KOPT-K1 (cell line): ENCODE measurements around the gene TMTC2.
"Not testable (repeated sequence)": the region's sequence is repeated elsewhere in the genome, so short reads cannot be mapped to it uniquely, and the experiment has no call there.

Experiments used
- H3K27ac ChIP-seq: fragments of 200-600 bp; sonication (generic); 2 replicates; pipeline ENCODE4 v1.5.1; 2016; ENCODE audit warnings: antibody characterized with exemption, mild to moderate bottlenecking, low read depth, low read length; ENCODE audit not compliant: poor library complexity, severe bottlenecking
- H3K36me3 ChIP-seq: fragments of 200-600 bp; sonication (generic); 2 replicates; pipeline ENCODE4 v1.5.1; 2017; ENCODE audit warnings: antibody characterized with exemption, mild to moderate bottlenecking, low read length, moderate library complexity; ENCODE audit not compliant: insufficient read depth
- H3K9me3 ChIP-seq: fragments of 200-600 bp; sonication (generic); 2 replicates; pipeline ENCODE4 v1.5.1; 2017; ENCODE audit warnings: antibody characterized with exemption, low read length, mild to moderate bottlenecking; ENCODE audit not compliant: insufficient read depth, poor library complexity, severe bottlenecking

TMTC2 gene

GRCh38 chr12:83092129-83092528 lies 405.4 kb downstream of the TMTC2 start:
- Histone ChIP-seq H3K36me3 (no peaks in the 10 kb centered on the region), H3K9me3 (no peaks in the 10 kb centered on the region), H3K27ac (no peak overlapping the region)

- Histone ChIP-seq H3K9me3 (no peaks in the 10 kb centered on the region), H3K36me3 (no peaks in the 10 kb centered on the region), H3K27ac (no peak overlapping the region)
Measured at GRCh38 chr12:83092606-83093005, 405.9 kb downstream of the TMTC2 start.

- H3K36me3 ChIP-seq = no peaks in the 10 kb centered on the region
- H3K27ac ChIP-seq = no peak overlapping the region
- no peaks in the 10 kb centered on the region for H3K9me3 ChIP-seq
Measured at GRCh38 chr12:83093426-83093825, 406.7 kb downstream of the TMTC2 start.

GRCh38 chr12:83097643-83098342 lies 411.1 kb downstream of the TMTC2 start:
- H3K27ac ChIP-seq = no peak overlapping the region
- no peaks in the 10 kb centered on the region for H3K36me3 ChIP-seq
- H3K9me3 ChIP-seq = no peaks in the 10 kb centered on the region

GRCh38 chr12:83099436-83099835 lies 412.7 kb downstream of the TMTC2 start:
- Histone ChIP-seq H3K36me3 (no peaks in the 10 kb centered on the region), H3K9me3 (no peaks in the 10 kb centered on the region), H3K27ac (no peak overlapping the region)

GRCh38 chr12:83102499-83102898 lies 415.8 kb downstream of the TMTC2 start:
- Histone ChIP-seq H3K36me3 (no peaks in the 10 kb centered on the region), H3K27ac (no peak overlapping the region), H3K9me3 (no peaks in the 10 kb centered on the region)

- Histone ChIP-seq H3K9me3 (no peaks in the 10 kb centered on the region), H3K27ac (no peak overlapping the region), H3K36me3 (no peaks in the 10 kb centered on the region)
Measured at GRCh38 chr12:83106873-83107272, 420.2 kb downstream of the TMTC2 start.

- H3K9me3 ChIP-seq = no peaks in the 10 kb centered on the region
- no peak overlapping the region for H3K27ac ChIP-seq
- no peaks in the 10 kb centered on the region for H3K36me3 ChIP-seq
Measured at GRCh38 chr12:83110424-83110823, 423.7 kb downstream of the TMTC2 start.

GRCh38 chr12:83113945-83114344 lies 427.2 kb downstream of the TMTC2 start:
- Histone ChIP-seq H3K27ac (no peak overlapping the region), H3K36me3 (no peaks in the 10 kb centered on the region), H3K9me3 (no peaks in the 10 kb centered on the region)

- H3K36me3 ChIP-seq = no peaks in the 10 kb centered on the region
Measured at GRCh38 chr12:83114966-83115365, 428.3 kb downstream of the TMTC2 start.

GRCh38 chr12:83117926-83118325 lies 431.2 kb downstream of the TMTC2 start:
- not testable (repeated sequence) for H3K27ac ChIP-seq, H3K9me3 ChIP-seq, H3K36me3 ChIP-seq

More at GRCh38 chr12:83114966-83115365, 428.3 kb downstream of the TMTC2 start:
- H3K9me3 ChIP-seq = no peaks in the 10 kb centered on the region
- no peak overlapping the region for H3K27ac ChIP-seq

GRCh38 chr12:83121897-83122622 lies 435.4 kb downstream of the TMTC2 start:
- Histone ChIP-seq H3K27ac (no peak overlapping the region), H3K36me3 (no peaks in the 10 kb centered on the region), H3K9me3 (no peaks in the 10 kb centered on the region)

GRCh38 chr12:83122623-83122934 lies 435.9 kb downstream of the TMTC2 start:
- no peaks in the 10 kb centered on the region for H3K36me3 ChIP-seq
- H3K27ac ChIP-seq = no peak overlapping the region
- H3K9me3 ChIP-seq = no peaks in the 10 kb centered on the region

GRCh38 chr12:83123039-83123438 lies 436.3 kb downstream of the TMTC2 start:
- Histone ChIP-seq H3K36me3 (no peaks in the 10 kb centered on the region), H3K9me3 (no peaks in the 10 kb centered on the region), H3K27ac (no peak overlapping the region)

GRCh38 chr12:83128540-83128939 lies 441.8 kb downstream of the TMTC2 start:
- H3K9me3 ChIP-seq = no peaks in the 10 kb centered on the region
- H3K36me3 ChIP-seq = no peaks in the 10 kb centered on the region
- H3K27ac ChIP-seq = no peak overlapping the region

GRCh38 chr12:83130178-83130577 lies 443.5 kb downstream of the TMTC2 start:
- H3K27ac ChIP-seq = no peak overlapping the region
- no peaks in the 10 kb centered on the region for H3K9me3 ChIP-seq
- H3K36me3 ChIP-seq = no peaks in the 10 kb centered on the region
